Cardiac atrium fibroblast (primary cell): ENCODE measurements around the gene USP20. TPM values are rescaled to one million over a fixed set of nuclear protein-coding genes. Genes with fewer than 3 reads are reported as not detected.

Experiments
- total RNA-seq: library from RNA; depleted of rRNA; stranded (reverse); fragments of >200 nt; gene quantifications from 2 replicates; pipeline ENCODE4 v1.2.3, GENCODE V29; 2015

The USP20 gene
- 9.4 and 14.3 TPM in 2 replicates for total RNA-seq

GRCh38 chr9:129835128-129835859 lies at the start of gene USP20, which contains the start of gene C9orf78:
TSS of gene USP20 (plus strand) at chr9:129835458. CDS start at chr9:129852556, 17,098 bp downstream.
TSS of gene C9orf78 (minus strand) at chr9:129835275. CDS start at chr9:129835221, 54 bp downstream.

DNA sequence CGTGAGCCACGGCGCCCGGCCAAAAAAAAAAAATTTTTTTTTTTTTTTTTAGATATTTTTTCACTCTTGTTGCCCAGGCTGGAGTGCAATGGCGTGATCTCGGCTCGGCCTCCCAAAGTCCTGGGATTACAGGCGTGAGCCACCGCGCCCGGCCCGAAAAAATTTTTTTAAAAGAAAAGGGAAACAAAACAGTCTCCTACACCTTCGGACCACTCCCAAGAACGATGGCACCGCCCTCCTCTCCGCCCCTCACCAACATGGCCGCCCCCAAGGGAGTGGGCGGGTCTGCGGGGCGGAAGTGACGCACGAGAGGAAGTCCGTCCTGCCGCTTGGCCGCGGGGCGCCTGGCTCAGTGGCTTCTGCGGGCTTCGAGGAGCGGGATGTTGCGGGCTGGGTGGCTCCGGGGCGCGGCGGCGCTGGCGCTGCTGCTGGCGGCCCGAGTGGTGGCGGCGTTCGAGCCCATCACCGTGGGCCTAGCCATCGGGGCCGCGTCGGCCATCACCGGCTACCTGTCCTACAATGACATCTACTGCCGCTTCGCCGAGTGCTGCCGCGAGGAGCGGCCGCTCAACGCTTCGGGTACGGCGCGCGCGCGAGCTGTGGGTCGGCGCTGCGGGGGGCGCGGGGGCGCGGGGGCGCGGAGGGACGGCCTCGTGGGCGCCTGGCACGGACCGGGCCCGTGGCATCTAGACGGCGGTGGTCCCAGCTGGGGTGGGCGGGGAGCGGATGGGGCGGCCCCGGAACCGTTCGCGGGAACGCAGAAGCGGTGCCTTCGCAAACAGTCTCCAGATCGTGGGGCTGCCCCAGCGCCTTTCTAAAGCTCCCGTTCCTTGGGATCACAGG lies 32.2 kb upstream of the USP20 start, which contains the start of gene TOR1B:
TSS of gene TOR1B (plus strand) at position 352 of the 843 bp plus-strand sequence. CDS start at position 381, 29 bp downstream.

DNA sequence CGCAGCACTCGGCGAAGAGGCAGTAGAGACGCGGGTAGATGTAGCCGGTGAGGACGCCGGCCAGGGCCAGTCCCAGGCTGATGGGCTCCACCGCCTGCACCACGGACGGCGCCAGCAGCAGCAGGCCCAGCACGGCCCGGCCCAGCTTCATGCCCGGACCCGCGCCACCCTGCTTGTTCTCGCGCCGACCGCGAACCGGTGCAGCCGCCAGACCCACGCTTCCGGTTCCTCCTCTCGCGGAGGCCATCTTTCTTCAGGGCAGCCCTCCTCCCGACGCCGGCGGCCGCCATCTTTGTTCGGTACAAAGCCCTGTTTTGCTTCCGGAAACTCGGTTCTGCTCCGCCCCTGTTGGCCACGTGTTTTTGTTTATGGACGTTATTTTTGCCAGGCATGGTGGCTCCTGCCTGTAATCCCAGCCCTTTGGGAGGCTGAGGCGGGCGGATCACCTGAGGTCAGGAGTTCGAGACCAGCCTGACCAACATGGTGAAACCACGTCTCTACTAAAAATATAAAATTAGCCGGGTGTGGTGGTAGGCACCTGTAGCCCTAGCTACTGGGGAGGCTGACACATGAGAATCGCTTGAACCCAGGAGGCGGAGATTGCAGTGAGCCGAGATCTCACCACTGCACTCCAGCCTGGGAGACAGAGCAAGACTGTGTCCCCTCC lies 11.2 kb upstream of the USP20 start, which contains the start of gene TOR1A:
TSS of gene TOR1A (minus strand) at position 202 of the 667 bp plus-strand sequence. CDS start at position 151, 51 bp downstream.

Other genes with a start within 250 kb of the USP20 start
- not detected in 2 replicates for gene C9orf50, start 214.4 kb upstream of the USP20 start, total RNA-seq
- gene NTMT1, start 209.3 kb upstream of the USP20 start, total RNA-seq = 27.9 and 30.7 TPM in 2 replicates
- gene ASB6, start 193.3 kb upstream of the USP20 start, total RNA-seq = 20.1 and 20.6 TPM in 2 replicates
- 2.2 and 8.3 TPM in 2 replicates for gene PRRX2, start 169.8 kb upstream of the USP20 start, total RNA-seq
- 1.1 and 2.1 TPM in 2 replicates for gene PTGES, start 82.4 kb upstream of the USP20 start, total RNA-seq
- 20.0 and 34.0 TPM in 2 replicates for gene TOR1B, start 32.3 kb upstream of the USP20 start, total RNA-seq
- gene TOR1A, start 11.3 kb upstream of the USP20 start, total RNA-seq = 37.7 and 57.2 TPM in 2 replicates
- gene C9orf78, start 183 bp upstream of the USP20 start, total RNA-seq = 22.4 and 31.4 TPM in 2 replicates
- gene FNBP1, start 207.7 kb downstream of the USP20 start, total RNA-seq = 26.9 and 29.8 TPM in 2 replicates
- gene GPR107, start 218.4 kb downstream of the USP20 start, total RNA-seq = 20.9 and 31.6 TPM in 2 replicates